Measurements from ENCODE around the gene DDX5.

DNA sequence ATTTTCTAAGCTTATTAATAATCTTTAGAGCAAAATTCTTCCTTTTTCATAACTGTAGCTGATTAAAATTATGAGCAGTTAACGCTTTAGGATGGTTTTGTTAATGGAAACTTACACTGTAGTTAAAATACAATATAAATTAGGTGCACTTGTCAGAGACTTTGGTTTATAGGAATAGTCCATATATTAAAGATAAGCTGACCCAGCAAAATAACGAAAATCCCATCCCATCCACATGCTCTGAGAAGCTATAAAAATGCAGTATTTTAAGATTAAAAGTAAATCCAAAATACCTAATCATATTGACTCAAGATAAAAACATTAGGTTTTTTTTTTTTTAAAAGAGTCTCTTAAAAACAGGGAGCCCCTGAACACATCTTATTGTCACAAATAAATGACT lies 38.7 kb upstream of the DDX5 start:
- TF ChIP-seq POLR2AphosphoS5 (IDR thresholded peaks at IDR 0.05; ENCODE audit: insufficient read depth, low read depth, low read length) (no peak), MYC (IDR thresholded peaks at IDR 0.05; ENCODE audit: low read depth, low read length) (no peak)
- TF ChIP-seq, protein P1, sequence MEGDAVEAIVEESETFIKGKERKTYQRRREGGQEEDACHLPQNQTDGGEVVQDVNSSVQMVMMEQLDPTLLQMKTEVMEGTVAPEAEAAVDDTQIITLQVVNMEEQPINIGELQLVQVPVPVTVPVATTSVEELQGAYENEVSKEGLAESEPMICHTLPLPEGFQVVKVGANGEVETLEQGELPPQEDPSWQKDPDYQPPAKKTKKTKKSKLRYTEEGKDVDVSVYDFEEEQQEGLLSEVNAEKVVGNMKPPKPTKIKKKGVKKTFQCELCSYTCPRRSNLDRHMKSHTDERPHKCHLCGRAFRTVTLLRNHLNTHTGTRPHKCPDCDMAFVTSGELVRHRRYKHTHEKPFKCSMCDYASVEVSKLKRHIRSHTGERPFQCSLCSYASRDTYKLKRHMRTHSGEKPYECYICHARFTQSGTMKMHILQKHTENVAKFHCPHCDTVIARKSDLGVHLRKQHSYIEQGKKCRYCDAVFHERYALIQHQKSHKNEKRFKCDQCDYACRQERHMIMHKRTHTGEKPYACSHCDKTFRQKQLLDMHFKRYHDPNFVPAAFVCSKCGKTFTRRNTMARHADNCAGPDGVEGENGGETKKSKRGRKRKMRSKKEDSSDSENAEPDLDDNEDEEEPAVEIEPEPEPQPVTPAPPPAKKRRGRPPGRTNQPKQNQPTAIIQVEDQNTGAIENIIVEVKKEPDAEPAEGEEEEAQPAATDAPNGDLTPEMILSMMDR (IDR thresholded peaks at IDR 0.05; ENCODE audit: extremely low read depth in 1 of 2, insufficient read depth in 1 of 2, low read depth in 1 of 2, low read length in 2 of 2) = no peak

All from endothelial cell of umbilical vein (primary cell).